D721Med (cell line): ENCODE results near the gene PRSS1.
"Not testable (repeated sequence)": the region's sequence is repeated elsewhere in the genome, so short reads cannot be mapped to it uniquely, and the experiment has no call there.

Experiments
- DNase-seq: peaks from one replicate; pipeline ENCODE4 v3.0.0; 2011; ENCODE audit warnings: low spot score; ENCODE audit not compliant: insufficient read length
- FAIRE-seq: peaks from 2 replicates; lab custom pipeline; 2011; peaks lifted over from hg19 to GRCh38; lab: Jason Lieb, UNC
- CTCF ChIP-seq: IDR thresholded peaks from 2 replicates; pipeline ENCODE4 v1.5.1; 2012; ENCODE audit warnings: mild to moderate bottlenecking, control low read depth; ENCODE audit not compliant: insufficient read depth; ENCODE audit errors: missing control alignments

Gene PRSS1

GRCh38 chr7:142759433-142759832, 10.2 kb downstream of the PRSS1 start:
- no peak for TF ChIP-seq CTCF
- DNase-seq (no peak), FAIRE-seq (no peak)

- TF ChIP-seq CTCF: no peak
- FAIRE-seq (no peak), DNase-seq (no peak)
These were observed 10.9 kb downstream of the PRSS1 start for GRCh38 chr7:142760071-142760642.

GRCh38 chr7:142761606-142762005, 12.3 kb downstream of the PRSS1 start:
- not testable (repeated sequence) for DNase-seq, FAIRE-seq

GRCh38 chr7:142762104-142762503, 12.8 kb downstream of the PRSS1 start:
- TF ChIP-seq CTCF: no peak
- FAIRE-seq (no peak), DNase-seq (no peak)

- DNase-seq (no peak), FAIRE-seq (no peak)
- no peak for TF ChIP-seq CTCF
These were observed 18.2 kb downstream of the PRSS1 start for GRCh38 chr7:142767451-142767850.

GRCh38 chr7:142767861-142768260, 18.6 kb downstream of the PRSS1 start:
- FAIRE-seq: no peak
- TF ChIP-seq CTCF: no peak
- DNase-seq: no peak

- not testable (repeated sequence) for FAIRE-seq, DNase-seq
These were observed 19.6 kb downstream of the PRSS1 start for GRCh38 chr7:142768885-142769284.

- DNase-seq (no peak), FAIRE-seq (no peak)
- no peak for TF ChIP-seq CTCF
These were observed 21.5 kb downstream of the PRSS1 start, which contains the start of gene PRSS2 for GRCh38 chr7:142770661-142771352. TSS of gene PRSS2 (plus strand) at chr7:142770970. CDS start at chr7:142770983, 13 bp downstream.
